ENCODE measurements around the gene CELF3. TPM values are rescaled to one million over a fixed set of nuclear protein-coding genes. Genes with fewer than 3 reads are reported as not detected.

CELF3 gene
- total and polyA plus RNA-seq, 2 of the 13 experiments (the other 11 are each of a cell fraction or from before 2014, with no cell fraction given): not detected

GRCh38 chr1:151762941-151763921, 46.6 kb upstream of the CELF3 start, which contains the start of gene MRPL9 (continued):
- TF ChIP-seq SMYD3 (CRISPR knock-in tag; IDR thresholded peaks at IDR 0.05): peak; percentile 50; the same call in 1 of the 2 replicates
- no peak; the same call in 1 of the 2 replicates for TF ChIP-seq FOXO1 (CRISPR knock-in tag; IDR thresholded peaks at IDR 0.05)
- no peak for TF ChIP-seq ZNF34 (CRISPR knock-in tag; IDR thresholded peaks at IDR 0.05; ENCODE audit: borderline replicate concordance)
- no peak for TF ChIP-seq ZBTB37 (CRISPR knock-in tag; IDR thresholded peaks at IDR 0.05)
- peak; percentile 41; the same call in 1 of the 2 replicates for TF ChIP-seq ARID5B (CRISPR knock-in tag; IDR thresholded peaks at IDR 0.05)
- TF ChIP-seq CHD4 (IDR thresholded peaks at IDR 0.05; ENCODE audit: borderline replicate concordance, low read length): no peak
- peak; percentile 86; the same call in 1 of the 2 replicates for TF ChIP-seq ZNF337 (CRISPR knock-in tag; IDR thresholded peaks at IDR 0.05; ENCODE audit: borderline replicate concordance, low read depth)
- no peak for TF ChIP-seq NFE2L2 (IDR thresholded peaks at IDR 0.05; ENCODE audit: low read length)
- TF ChIP-seq MIER2 (CRISPR knock-in tag; IDR thresholded peaks at IDR 0.05): no peak
- no peak for TF ChIP-seq RFX1 (IDR thresholded peaks at IDR 0.05)
- no peak for TF ChIP-seq CHCHD3 (CRISPR knock-in tag; IDR thresholded peaks at IDR 0.05)
- no peak for TF ChIP-seq MAFF (IDR thresholded peaks at IDR 0.05; ENCODE audit: low read depth, low read length)
- TF ChIP-seq FLYWCH1 (CRISPR knock-in tag; IDR thresholded peaks at IDR 0.05): no peak
- no peak for TF ChIP-seq ATRX (CRISPR knock-in tag; IDR thresholded peaks at IDR 0.05; ENCODE audit: borderline replicate concordance)
- 0 out of 2 replicates have a peak, but pooled peaks have one; percentile 70 for TF ChIP-seq MZF1 (CRISPR knock-in tag; IDR thresholded peaks at IDR 0.05; ENCODE audit: borderline replicate concordance)
- TF ChIP-seq ZNF382 (CRISPR knock-in tag; IDR thresholded peaks at IDR 0.05; ENCODE audit: borderline replicate concordance): no peak
- no peak for TF ChIP-seq ZFP37 (CRISPR knock-in tag; IDR thresholded peaks at IDR 0.05; ENCODE audit: borderline replicate concordance)
- 0 out of 2 replicates have a peak, but pooled peaks have one; percentile 67 for TF ChIP-seq SATB2 (CRISPR knock-in tag; IDR thresholded peaks at IDR 0.05)
- no peak for TF ChIP-seq PHF5A (CRISPR knock-in tag; IDR thresholded peaks at IDR 0.05; ENCODE audit: low read depth, unreplicated experiment)
- TF ChIP-seq ZNF326 (CRISPR knock-in tag; IDR thresholded peaks at IDR 0.05; ENCODE audit: borderline replicate concordance): no peak
- TF ChIP-seq MXI1 (IDR thresholded peaks at IDR 0.05; ENCODE audit: borderline replicate concordance, low read depth, low read length): peak; percentile 41; the same call in 1 of the 3 replicates
- TF ChIP-seq PBX3 (CRISPR knock-in tag; IDR thresholded peaks at IDR 0.05; ENCODE audit: borderline replicate concordance): no peak
